Ovary (tissue), 9 donors: ENCODE measurements around the gene CYP3A4. TPM values are rescaled to one million over a fixed set of nuclear protein-coding genes. Genes with fewer than 3 reads are reported as not detected.
"Not testable (repeated sequence)": the region's sequence is repeated elsewhere in the genome, so short reads cannot be mapped to it uniquely, and the experiment has no call there.

Experiments
- DNase-seq, 5 donors: peaks; one replicate each; pipeline ENCODE4 v3.0.0-alpha.2; 2019 to 2020
- H3K27ac ChIP-seq, 2 donors: fragments of 200-600 bp; one replicate each; pipeline versions ENCODE4 v1.5.1 to v1.8.0; 2019 to 2022
- H3K27me3 ChIP-seq: fragments of 200-600 bp; one replicate; pipeline ENCODE4 v1.8.0; 2022
- H3K36me3 ChIP-seq: fragments of 200-600 bp; sonication (generic); one replicate; pipeline ENCODE4 v1.5.1; 2019
- H3K4me1 ChIP-seq: one replicate; pipeline ENCODE4 v1.8.1; 2013; ENCODE audit warnings: mild to moderate bottlenecking, moderate library complexity; ENCODE audit not compliant: insufficient read depth
- H3K4me3 ChIP-seq: fragments of 200-600 bp; sonication (generic); one replicate; pipeline ENCODE4 v1.5.1; 2017
- H3K9me3 ChIP-seq, 2 donors: fragments of 200-600 bp in 1 of 2; sonication (generic) in 1 of 2; one replicate each; pipeline versions ENCODE4 v1.5.1 to v1.8.1; 2013 to 2019; ENCODE audit warnings: mild to moderate bottlenecking in 1 of 2, moderate library complexity in 1 of 2
- EP300 ChIP-seq: sonication (generic); formaldehyde crosslinking; IDR thresholded peaks from one replicate; pipeline ENCODE4 v1.6.1; 2017; ENCODE audit warnings: antibody characterized with exemption
- POLR2A ChIP-seq: fragments of 450-650 bp; IDR thresholded peaks from one replicate; pipeline ENCODE4 v1.6.1; 2017; ENCODE audit warnings: antibody characterized with exemption, mild to moderate bottlenecking, moderate library complexity
- WGBS, 3 donors: extraction: QIAGEN DNeasy Blood & Tissue Kit in 1 of 3; methylation state at CpG; one replicate each; pipeline versions ENCODE4 v1.1.5 to v1.1.7; 2013 to 2017; 5-methylcytosine and 5-hydroxymethylcytosine counted together
- intact Hi-C, 4 donors: fragments of 100-400 bp; cut with DNase I; formaldehyde crosslinking; loops; one replicate each; pipeline versions ENCODE4 v1.11.0 to v1.15.1; 2022 to 2023
- polyA plus RNA-seq, 2 donors: library from polyadenylated mRNA; stranded (reverse); fragments of 200-250 nt in 1 of 2; fragments of 350-450 nt in 1 of 2; fragmentation: Illumina TruSeq in 1 of 2; extraction: RNeasy Lipid Tissue Mini Kit (QIAGEN cat#74804) in 1 of 2; gene quantifications; one replicate each; pipeline ENCODE4 v1.2.3, GENCODE V29; 2013 to 2014
- total RNA-seq, 7 donors: library from RNA; depleted of rRNA in 2 of 7; stranded (reverse); fragments of >200 nt in 2 of 7; fragmentation: NEBNext Ultra II Directional in 3 of 7; extraction: Animal tissue kit (Norgen Biotek cat#: 25700) in 3 of 7; gene quantifications; one replicate each; pipeline versions ENCODE4 v1.1.0 to v1.2.4, GENCODE V29; 2016 to 2023
- TF ChIP-seq, protein P1 (sequence below), 3 donors: fragments of 450-650 bp in 2 of 3; fragments of 200-600 bp in 1 of 3; IDR thresholded peaks; one replicate each; pipeline versions ENCODE4 v1.5.1 to v1.8.0; 2016 to 2022; ENCODE audit warnings: antibody characterized with exemption in 3 of 3, mild to moderate bottlenecking in 1 of 3
- donor health status: DM: no; HTN: no; CAD: no; lungs with moderate emphysema.
- donor health status: DM: no; HTN: no; CAD: no.
- donor health status: Bipolar disorder and iron deficiency.
- donor health status: DM: yes; HTN: yes; CAD: no.
- donor health status: DM: no; HTN: no; CAD: no.
- donor health status: DM: yes; HTN: yes; CAD: no.

CYP3A4 gene
- total and polyA plus RNA-seq, 9 donors, result 0.05 to 3.7 (median 0.27) TPM; not detected in 1

GRCh38 chr7:99806839-99807478 is 23.0 kb upstream of the CYP3A4 start:
- H3K27ac ChIP-seq, result no peak overlapping the region
- no peaks in the 10 kb centered on the region for H3K4me1 ChIP-seq
- H3K4me3 ChIP-seq, result no peak overlapping the region
- no peaks in the 10 kb centered on the region for H3K36me3 ChIP-seq
- H3K27me3 ChIP-seq, result no peaks in the 10 kb centered on the region
- no peak for DNase-seq
- H3K9me3 ChIP-seq, result no peaks in the 10 kb centered on the region
- TF ChIP-seq, protein P1, sequence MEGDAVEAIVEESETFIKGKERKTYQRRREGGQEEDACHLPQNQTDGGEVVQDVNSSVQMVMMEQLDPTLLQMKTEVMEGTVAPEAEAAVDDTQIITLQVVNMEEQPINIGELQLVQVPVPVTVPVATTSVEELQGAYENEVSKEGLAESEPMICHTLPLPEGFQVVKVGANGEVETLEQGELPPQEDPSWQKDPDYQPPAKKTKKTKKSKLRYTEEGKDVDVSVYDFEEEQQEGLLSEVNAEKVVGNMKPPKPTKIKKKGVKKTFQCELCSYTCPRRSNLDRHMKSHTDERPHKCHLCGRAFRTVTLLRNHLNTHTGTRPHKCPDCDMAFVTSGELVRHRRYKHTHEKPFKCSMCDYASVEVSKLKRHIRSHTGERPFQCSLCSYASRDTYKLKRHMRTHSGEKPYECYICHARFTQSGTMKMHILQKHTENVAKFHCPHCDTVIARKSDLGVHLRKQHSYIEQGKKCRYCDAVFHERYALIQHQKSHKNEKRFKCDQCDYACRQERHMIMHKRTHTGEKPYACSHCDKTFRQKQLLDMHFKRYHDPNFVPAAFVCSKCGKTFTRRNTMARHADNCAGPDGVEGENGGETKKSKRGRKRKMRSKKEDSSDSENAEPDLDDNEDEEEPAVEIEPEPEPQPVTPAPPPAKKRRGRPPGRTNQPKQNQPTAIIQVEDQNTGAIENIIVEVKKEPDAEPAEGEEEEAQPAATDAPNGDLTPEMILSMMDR (IDR thresholded peaks at IDR 0.05), result no peak
- TF ChIP-seq EP300, result no peak
- TF ChIP-seq POLR2A, result no peak
- WGBS, 3 donors, result 56 to 67% (median 59%) methylated on average over 3 of the region's 3 CpGs
- intact Hi-C loops, result no loop called here

GRCh38 chr7:99805641-99806040 is 21.7 kb upstream of the CYP3A4 start:
- H3K27me3 ChIP-seq, result no peaks in the 10 kb centered on the region
- H3K27ac ChIP-seq, result no peak overlapping the region
- no peak overlapping the region for H3K4me3 ChIP-seq
- DNase-seq, result no peak
- intact Hi-C loops, result no loop called here
- no peaks in the 10 kb centered on the region for H3K4me1 ChIP-seq
- no peaks in the 10 kb centered on the region for H3K36me3 ChIP-seq
- H3K9me3 ChIP-seq, result no peaks in the 10 kb centered on the region
- 81 to 93% (median 85%) methylated on average over 2 of the region's 2 CpGs for WGBS, 3 donors
- TF ChIP-seq, protein P1 (IDR thresholded peaks at IDR 0.05), result no peak
- no peak for TF ChIP-seq POLR2A
- TF ChIP-seq EP300, result no peak

- H3K36me3 ChIP-seq, H3K9me3 ChIP-seq, H3K4me3 ChIP-seq, H3K27ac ChIP-seq, H3K4me1 ChIP-seq, DNase-seq, intact Hi-C loops, H3K27me3 ChIP-seq: not testable (repeated sequence)
- WGBS, 3 donors, result 80 to 86% (median 82%) methylated on average over 6 of the region's 6 CpGs
Measured at GRCh38 chr7:99803118-99803517, 19.1 kb upstream of the CYP3A4 start.

GRCh38 chr7:99801407-99801806 is 17.4 kb upstream of the CYP3A4 start:
- H3K36me3 ChIP-seq, intact Hi-C loops, DNase-seq, H3K9me3 ChIP-seq, H3K4me3 ChIP-seq, H3K27me3 ChIP-seq, H3K27ac ChIP-seq, H3K4me1 ChIP-seq: not testable (repeated sequence)
- WGBS, 3 donors, result 58 to 83% (median 76%) methylated on average over 2 to 3 of the region's 3 CpGs

DNA sequence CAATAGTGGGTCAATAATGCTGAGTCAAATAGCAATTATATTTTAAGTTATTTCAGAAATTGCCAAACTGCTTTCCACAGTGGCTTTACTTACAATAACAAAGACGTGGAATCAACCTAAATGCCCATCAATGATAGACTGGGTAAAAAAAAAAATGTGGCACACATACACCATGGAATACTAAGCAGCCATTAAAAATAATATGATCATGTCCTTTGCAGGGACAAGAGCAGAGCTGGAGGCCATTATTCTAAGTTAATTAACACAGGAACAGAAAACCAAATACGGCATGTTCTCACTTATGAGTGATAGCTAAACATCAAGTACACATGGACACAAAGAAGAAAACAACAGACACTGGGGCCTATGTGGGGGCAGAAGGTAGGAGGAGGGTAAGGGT is 15.0 kb upstream of the CYP3A4 start:
- no peaks in the 10 kb centered on the region for H3K4me1 ChIP-seq
- H3K36me3 ChIP-seq, result no peaks in the 10 kb centered on the region
- no peak for TF ChIP-seq POLR2A
- TF ChIP-seq, protein P1 (IDR thresholded peaks at IDR 0.05), result no peak
- TF ChIP-seq EP300, result no peak
- intact Hi-C loops, result no loop called here
- no peak overlapping the region for H3K4me3 ChIP-seq
- no peak for DNase-seq
- H3K27me3 ChIP-seq, result no peaks in the 10 kb centered on the region
- 71 to 84% (median 77%) methylated on average over 2 of the region's 2 CpGs for WGBS, 3 donors
- H3K9me3 ChIP-seq, result no peaks in the 10 kb centered on the region
- H3K27ac ChIP-seq, result no peak overlapping the region

- DNase-seq, H3K27me3 ChIP-seq, H3K4me1 ChIP-seq, H3K36me3 ChIP-seq, H3K27ac ChIP-seq, intact Hi-C loops, H3K4me3 ChIP-seq, H3K9me3 ChIP-seq: not testable (repeated sequence)
- 45 to 93% (median 91%) methylated on average over 2 of the region's 2 CpGs for WGBS, 3 donors
Measured at GRCh38 chr7:99795864-99796263, 11.9 kb upstream of the CYP3A4 start.
